Right lobe of liver (tissue), 4 donors: ENCODE results near the gene TPR.

ENCODE experiments used
- CTCF ChIP-seq, 4 donors: fragments of 200-600 bp in 3 of 4; fragments of 450-650 bp in 1 of 4; IDR thresholded peaks; one replicate each; pipeline versions ENCODE4 v1.5.1 to v1.8.0; 2016 to 2022; ENCODE audit warnings: antibody characterized with exemption in 4 of 4, mild to moderate bottlenecking in 2 of 4
- POLR2A ChIP-seq: fragments of 450-650 bp; IDR thresholded peaks from one replicate; pipeline ENCODE4 v1.6.1; 2017; ENCODE audit warnings: antibody characterized with exemption, mild to moderate bottlenecking
- donor health status: DM: no; HTN: no; CAD: no.
- donor health status: DM: no; HTN: no; CAD: no.
- donor health status: DM: no; HTN: yes; CAD: no.

- TF ChIP-seq CTCF (IDR thresholded peaks at IDR 0.05) (no peak), POLR2A (no peak)
Observed at GRCh38 chr1:186413319-186413718, 38.3 kb upstream of the TPR start.
